A549 (cell line): ENCODE results near the gene GDA.

Source experiments
- CBX8 ChIP-seq: fragments of 200-600 bp; sonication (generic); IDR thresholded peaks from 2 replicates; pipeline ENCODE4 v1.6.1; 2016
- CEBPB ChIP-seq, 2 experiments: fragments of >200 bp in 1 of 2; sonication (Bioruptor Twin) in 1 of 2; formaldehyde crosslinking in 1 of 2; IDR thresholded peaks; 2 replicates each; pipeline ENCODE4 v1.6.1; 2012 to 2016
- EHMT2 ChIP-seq: fragments of 200-600 bp; sonication (generic); IDR thresholded peaks from 2 replicates; pipeline ENCODE4 v1.6.1; 2016; ENCODE audit warnings: antibody characterized with exemption, low read depth, mild to moderate bottlenecking, moderate library complexity
- MAFK ChIP-seq: fragments of 450-650 bp; IDR thresholded peaks from 2 replicates; pipeline ENCODE4 v1.6.1; 2014; ENCODE audit not compliant: partially characterized antibody
- TF ChIP-seq, protein P1 (sequence below): fragments of 450-650 bp; IDR thresholded peaks from 2 replicates; pipeline ENCODE4 v1.6.1; 2014; ENCODE audit warnings: antibody characterized with exemption

GRCh38 chr9:72199238-72199637 is 50.0 kb downstream of the GDA start:
- TF ChIP-seq CEBPB (IDR thresholded peaks at IDR 0.05) (no peak), EHMT2 (no peak), MAFK (no peak), CBX8 (no peak)
- TF ChIP-seq, protein P1, sequence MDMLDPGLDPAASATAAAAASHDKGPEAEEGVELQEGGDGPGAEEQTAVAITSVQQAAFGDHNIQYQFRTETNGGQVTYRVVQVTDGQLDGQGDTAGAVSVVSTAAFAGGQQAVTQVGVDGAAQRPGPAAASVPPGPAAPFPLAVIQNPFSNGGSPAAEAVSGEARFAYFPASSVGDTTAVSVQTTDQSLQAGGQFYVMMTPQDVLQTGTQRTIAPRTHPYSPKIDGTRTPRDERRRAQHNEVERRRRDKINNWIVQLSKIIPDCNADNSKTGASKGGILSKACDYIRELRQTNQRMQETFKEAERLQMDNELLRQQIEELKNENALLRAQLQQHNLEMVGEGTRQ = no peak
